GM13977 (cell line): Measurements from ENCODE around the gene AGBL5.
A peak's percentile ranks its signal among the peaks of the same experiment; 100 is the strongest.

Experiments used
- DNase-seq: peaks from one replicate; pipeline ENCODE4 v3.0.0; 2012; ENCODE audit warnings: low spot score
- CTCF ChIP-seq: IDR thresholded peaks from 2 replicates; pipeline ENCODE4 v1.5.1; 2012; ENCODE audit warnings: mild to moderate bottlenecking, control low read depth; ENCODE audit not compliant: insufficient read depth; ENCODE audit errors: extremely low read depth, missing control alignments
- in situ Hi-C: fragments of 300-500 bp; cut with MboI; formaldehyde crosslinking; loops from one replicate; pipeline ENCODE4 v1.12.0; 2022; ENCODE audit warnings: low sequenced_read_pairs, low pct_unique_long_range_greater_than_20kb, mixed read lengths, inconsistent platforms; ENCODE audit not compliant: unreplicated experiment

Gene AGBL5

GRCh38 chr2:27039871-27040270, 11.6 kb upstream of the AGBL5 start:
- DNase-seq: no peak
- in situ Hi-C loops: no loop called here
- TF ChIP-seq CTCF: no peak

- DNase-seq: no peak
- no peak for TF ChIP-seq CTCF
- in situ Hi-C loops: no loop called here
Observed at GRCh38 chr2:27040282-27040681, 11.2 kb upstream of the AGBL5 start.

- in situ Hi-C loops: no loop called here
- TF ChIP-seq CTCF: no peak
- peak; percentile 54 for DNase-seq
Observed at GRCh38 chr2:27041752-27042151, 9.7 kb upstream of the AGBL5 start.

- peak; percentile 74 for DNase-seq
- in situ Hi-C loops: no loop called here
- no peak for TF ChIP-seq CTCF
Observed at GRCh38 chr2:27042159-27042661, 9.3 kb upstream of the AGBL5 start.

- DNase-seq: no peak
Observed at GRCh38 chr2:27042985-27043634, 8.4 kb upstream of the AGBL5 start.

GRCh38 chr2:27049422-27050280, 1.8 kb upstream of the AGBL5 start:
- peak; percentile 29 for TF ChIP-seq CTCF
- peak; percentile 81 for DNase-seq
- in situ Hi-C loops: no loop called here

More at GRCh38 chr2:27042985-27043634, 8.4 kb upstream of the AGBL5 start:
- in situ Hi-C loops: no loop called here
- TF ChIP-seq CTCF: no peak
